Left lobe of liver (tissue), 2 donors: ENCODE measurements around the gene PATL1. TPM values are rescaled to one million over a fixed set of nuclear protein-coding genes. Genes with fewer than 3 reads are reported as not detected.
"Not testable (repeated sequence)": the region's sequence is repeated elsewhere in the genome, so short reads cannot be mapped to it uniquely, and the experiment has no call there.

Source experiments
- ATAC-seq: fragments of 200-7000 bp; cut with Tn5 transposase; one replicate; pipeline ENCODE4 v1.9.1; 2020; ENCODE audit warnings: mild to moderate bottlenecking, moderate library complexity
- DNase-seq: peaks from one replicate; pipeline ENCODE4 v3.0.0-alpha.2; 2020; ENCODE audit warnings: low spot score
- total RNA-seq: library from RNA; stranded (reverse); gene quantifications from one replicate; pipeline ENCODE4 v1.2.1, GENCODE V29; 2021
- donor health status: DM: no; HTN: no; CAD: no; lungs with moderate emphysema.
- donor health status: DM: no; HTN: yes; CAD: no.

PATL1 gene
- total RNA-seq, 1 donor from 2014 or later: 16.7 TPM

DNA sequence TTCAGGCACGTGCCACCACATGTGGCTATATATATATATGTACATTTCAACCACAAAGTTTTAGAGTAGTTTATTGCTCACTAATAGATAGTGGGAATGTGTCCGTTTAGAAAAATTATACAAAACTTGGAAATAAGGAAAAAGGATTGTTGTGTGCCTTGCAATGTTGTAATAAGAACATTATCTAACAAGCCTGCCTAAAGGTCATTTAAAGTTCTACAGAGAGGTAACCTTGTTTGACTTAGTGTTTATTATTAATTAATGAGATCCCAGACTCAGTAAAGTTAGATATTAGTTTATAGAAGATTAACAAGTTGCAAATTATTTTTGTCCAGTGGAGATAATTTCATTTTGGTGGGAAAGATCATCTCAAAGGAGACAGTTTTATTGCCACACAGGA, 5.5 kb upstream of the PATL1 start:
- ATAC-seq: peak; percentile 50
- no peak for DNase-seq

DNA sequence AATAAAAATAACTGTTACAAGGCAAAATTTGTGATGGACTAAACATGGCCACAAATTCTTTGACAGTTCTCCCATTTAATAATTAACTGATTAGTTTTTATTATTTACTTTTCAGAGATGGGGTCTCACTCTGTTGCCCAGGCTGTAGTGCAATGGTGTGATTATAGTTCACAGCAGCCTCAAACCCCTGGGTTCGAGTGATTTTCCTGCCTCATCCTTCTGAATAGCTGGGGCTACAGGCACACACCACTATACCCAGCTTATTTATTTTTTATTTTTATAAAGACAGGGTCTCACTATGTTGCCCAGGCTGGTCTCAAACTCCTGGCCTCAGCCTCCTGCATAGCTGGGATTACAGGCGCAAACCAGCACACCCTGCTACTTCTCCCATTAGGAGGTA, 4.5 kb upstream of the PATL1 start:
- ATAC-seq (no peak), DNase-seq (no peak)

DNA sequence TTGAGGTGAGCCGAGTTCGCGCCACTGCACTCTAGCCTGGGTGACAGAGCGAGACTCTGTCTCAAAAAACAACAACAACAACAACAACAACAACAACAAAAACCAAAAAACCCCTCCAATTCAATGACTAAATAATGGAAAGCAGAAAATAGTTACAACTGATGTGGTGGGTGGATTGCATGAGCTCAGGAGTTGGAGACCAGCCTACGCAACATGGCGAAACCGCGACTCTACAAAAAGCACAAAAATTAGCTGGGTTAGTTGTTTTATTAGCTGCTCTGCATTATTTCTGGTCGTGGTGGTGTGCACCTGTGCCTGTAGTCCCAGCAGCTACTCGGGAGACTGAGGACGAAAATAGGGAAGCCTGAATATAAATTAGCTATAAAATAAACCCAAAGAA, 2.6 kb upstream of the PATL1 start:
- DNase-seq (no peak), ATAC-seq (no peak)

DNA sequence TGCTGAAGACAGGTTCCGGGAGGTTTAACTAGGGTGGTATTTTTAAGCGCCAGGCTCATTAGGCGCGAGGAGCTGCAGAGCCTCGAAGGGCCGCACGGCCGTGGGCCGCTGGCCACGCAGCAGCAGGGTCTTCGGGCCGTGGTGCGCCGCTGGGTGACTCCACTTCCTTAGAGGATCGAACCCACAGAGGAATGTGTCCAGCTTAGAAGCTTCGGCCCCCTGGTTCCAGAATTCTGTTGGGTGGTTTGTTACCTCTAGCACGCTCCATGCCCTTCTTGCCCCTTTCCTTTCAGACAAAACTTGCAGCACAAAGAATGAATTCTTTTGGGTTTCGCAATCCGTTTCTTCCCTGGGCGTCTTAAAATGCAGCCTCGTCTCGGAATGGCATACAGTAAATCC, 773 bp upstream of the PATL1 start:
- DNase-seq (no peak), ATAC-seq (peak; percentile 24)

DNA sequence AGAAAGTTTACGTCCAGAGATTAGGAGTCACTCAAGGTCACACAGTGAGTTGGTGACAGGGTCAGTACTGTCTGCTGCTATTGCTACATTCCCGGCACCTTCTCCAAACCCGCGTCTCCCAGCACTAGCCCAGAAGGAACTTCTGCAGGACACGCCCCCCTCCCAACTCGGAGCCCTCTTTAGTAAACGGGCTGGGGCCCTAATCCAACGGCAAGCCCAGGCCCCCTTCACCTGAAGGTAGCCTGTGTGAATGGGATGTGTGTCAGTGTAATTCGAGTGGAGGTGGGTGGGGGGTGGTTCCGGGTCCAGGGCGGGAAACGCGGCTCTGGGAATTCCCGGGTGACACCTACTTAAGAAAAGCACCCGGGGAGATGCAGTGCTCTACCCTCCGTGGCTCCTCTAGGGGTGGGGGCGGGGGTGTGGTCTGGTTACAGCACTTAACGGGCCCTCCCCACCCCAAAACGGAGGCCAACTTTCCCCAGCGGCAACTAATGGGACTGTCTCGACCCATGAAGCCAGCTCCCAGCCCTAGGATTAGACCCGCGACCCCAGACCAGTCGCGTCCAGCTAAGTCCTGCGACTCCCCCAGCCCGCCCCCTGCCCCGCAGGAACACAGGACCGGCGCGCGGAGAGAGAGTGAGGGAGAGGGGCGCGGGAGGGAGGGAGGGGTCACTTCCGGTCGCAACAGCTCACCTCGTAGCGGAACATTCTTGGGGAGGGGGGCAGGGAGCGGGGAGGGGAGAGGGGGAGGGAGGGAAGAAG, 468 bp downstream of the PATL1 start:
- peak; percentile 70 for DNase-seq
- ATAC-seq: peak; percentile 51

DNA sequence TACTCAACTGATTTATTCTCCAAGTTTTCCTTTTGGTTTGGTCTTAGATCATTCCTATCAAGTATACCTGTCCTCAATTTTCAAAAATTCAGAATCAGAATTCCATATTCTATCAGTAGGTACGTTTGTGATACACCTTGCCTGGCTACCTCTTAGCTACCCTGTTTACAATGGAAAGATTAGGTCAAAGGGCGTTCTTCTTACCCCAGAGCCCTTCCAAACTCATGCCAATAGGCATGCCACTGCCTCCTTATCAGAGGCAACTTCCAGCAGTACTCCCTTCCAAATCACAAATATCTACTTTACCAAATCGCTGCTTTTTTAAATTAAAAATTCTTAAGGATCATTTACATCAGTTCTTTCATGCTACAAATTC, 1.0 kb downstream of the PATL1 start:
- ATAC-seq (peak; percentile 44), DNase-seq (no peak)

DNA sequence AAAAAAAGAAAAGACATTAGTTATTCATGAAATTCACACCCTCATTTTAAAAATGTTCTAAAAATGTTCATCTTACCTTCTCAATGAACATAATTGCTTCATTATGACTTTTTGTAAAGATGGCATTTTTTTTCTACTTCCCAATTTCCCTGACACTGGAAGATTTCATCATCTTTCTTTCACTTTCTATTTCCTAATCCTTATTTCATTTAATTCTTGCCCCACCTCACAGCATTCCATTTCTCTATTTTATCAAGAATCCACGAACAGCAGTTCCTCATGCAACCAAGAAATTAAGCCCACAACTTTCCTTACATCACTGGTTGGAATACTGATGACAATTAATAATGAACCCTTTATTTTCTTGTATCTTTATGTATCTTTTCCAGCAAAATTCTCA, 1.9 kb downstream of the PATL1 start:
- DNase-seq (no peak), ATAC-seq (no peak)

DNA sequence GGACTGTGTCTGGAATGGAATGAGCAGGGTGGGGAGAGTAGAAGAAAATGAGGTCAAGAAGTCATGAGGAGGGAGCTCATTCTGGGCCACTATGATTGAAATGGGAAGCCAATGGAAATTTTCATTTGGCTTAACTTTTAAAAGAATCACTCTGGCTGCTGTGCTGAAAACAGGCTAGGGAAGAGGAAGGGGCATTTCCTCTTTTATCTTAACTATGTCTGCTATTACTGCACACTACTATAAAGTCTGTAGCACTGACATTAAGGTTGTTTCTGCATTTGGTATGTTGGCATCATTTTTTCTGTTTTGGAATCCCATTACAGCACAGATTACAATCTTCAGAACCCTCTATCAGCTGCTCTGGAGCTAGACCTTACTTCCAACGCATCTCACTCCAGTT, 8.2 kb downstream of the PATL1 start:
- no peak for DNase-seq
- ATAC-seq: peak; percentile 24

DNA sequence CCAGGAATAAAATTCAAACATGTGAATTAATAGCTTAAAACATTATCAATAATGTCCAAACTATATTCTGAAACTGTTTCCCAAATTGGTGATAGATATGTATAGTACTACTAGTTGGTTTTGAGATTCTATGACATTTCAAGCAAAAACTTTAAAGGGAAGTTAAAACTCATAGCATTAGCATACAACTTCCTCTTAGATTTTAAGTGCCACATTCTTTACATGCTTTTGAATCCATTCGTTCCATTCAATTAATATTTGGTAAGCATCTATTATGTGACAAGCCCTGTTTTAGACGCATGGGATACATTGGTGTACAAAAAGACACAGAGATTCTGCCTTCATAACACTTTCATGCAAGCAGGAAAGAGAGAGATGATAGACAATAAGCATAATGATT, 8.9 kb downstream of the PATL1 start:
- DNase-seq: no peak
- ATAC-seq: no peak

DNA sequence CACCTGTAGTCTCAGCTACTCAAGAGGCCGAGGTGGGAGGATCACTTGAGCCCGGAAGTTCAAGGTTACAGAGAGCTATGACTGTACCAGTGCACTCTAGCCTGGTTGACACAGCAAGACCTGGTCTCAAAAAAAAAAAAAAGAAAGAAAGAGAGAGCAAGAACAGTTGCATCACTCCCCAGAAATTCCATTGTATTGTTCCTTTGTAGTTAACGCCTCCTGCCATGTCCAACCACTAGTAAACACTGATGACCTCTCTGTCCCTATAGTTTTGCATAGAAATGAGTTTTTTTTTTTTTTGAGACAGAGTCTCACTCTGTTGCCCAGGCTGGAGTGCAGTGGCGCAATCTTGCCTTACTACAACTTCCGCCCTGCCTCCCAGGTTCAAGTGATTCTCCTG, 10.8 kb downstream of the PATL1 start:
- ATAC-seq (no peak), DNase-seq (no peak)

DNA sequence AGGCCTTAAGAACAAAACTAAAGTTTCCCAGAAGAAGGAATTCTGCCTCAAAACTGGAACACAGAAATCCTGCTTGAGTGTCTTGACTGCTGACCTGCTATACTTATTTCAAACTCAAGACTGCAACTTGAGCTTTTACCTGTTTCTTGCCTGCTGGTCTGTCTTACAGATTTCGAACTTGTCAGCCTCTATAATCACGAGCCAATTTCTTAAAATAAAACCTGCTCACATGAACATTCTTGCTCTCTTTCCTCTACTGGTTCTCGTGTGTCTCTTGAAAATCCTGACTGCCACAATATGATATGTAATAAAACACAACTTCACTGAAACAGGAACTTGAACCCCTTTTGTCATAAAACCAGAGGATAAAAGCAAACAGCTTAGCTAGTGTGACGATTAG, 13.9 kb downstream of the PATL1 start:
- DNase-seq: no peak
- no peak for ATAC-seq

DNA sequence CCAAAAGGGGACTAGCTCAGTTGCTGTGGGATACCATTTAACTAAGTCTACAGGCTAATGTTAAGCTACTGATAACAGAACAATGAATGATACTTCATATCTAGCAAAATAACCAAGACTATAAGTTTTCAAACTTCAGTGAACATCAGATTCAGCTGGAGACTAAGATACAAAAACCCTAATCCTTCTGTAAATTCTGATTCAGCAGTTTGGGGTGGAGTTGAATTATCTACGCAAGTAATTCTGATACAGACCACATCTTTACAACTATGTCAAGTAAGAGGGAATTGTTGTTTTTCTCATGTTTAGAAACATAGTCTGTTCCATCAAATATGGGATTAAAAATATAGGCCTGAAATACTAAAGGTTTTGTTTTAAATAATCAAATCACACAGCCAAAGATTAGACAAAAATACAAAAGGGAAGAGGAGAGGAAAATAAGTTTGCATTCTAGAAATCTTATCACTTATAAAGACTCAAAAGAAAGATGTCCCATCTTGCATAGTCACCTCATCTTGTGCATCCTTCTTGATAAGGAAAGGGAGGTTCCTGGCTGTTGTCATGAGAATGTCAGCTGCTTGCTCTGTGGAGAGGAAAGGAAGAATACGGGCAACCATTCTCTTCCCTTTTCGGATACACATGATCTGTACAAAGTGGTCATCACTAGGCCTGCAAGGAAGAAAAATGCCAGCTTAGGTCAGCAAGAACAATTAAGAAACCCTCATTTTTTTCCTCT, 21.4 kb downstream of the PATL1 start:
- DNase-seq: no peak
- ATAC-seq: no peak

DNA sequence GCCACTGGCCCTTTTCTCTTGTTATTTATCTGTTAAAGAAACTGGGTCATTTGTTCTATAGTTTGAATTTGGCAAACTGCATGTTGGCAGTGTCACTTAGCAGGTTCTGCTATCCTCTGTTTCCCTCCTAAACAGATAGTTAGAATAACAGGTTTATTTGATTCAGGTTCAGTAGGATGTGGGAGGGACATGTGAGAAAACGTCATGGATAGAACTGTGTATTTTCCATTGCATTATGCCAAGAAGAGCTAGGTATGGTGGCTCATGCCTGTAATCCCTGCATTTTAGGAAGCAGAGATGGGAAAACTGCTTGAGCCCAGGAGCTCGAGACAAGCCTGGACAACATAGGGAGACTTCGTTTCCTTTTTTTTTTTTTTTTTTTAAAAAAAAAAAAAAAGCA, 24.3 kb downstream of the PATL1 start:
- ATAC-seq: peak; percentile 64
- DNase-seq: no peak

DNA sequence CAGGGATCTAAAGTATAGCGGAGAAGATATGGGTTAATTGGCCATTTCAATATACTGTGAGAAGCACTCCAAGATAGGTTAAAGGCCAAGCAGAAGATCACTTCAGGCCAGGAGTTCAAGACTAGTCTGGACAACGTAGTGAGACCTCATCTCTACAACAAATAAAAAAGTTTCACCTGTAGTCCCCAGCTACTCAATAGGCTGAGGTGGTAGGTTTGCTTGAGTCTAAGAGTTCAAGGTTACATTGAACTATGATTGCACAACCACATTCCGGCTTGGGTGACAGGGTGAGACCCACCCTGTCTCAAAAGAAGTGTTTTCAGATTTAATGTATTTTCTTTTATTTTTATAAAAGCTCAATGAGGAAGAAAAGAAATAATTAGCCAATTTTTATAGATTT, 25.4 kb downstream of the PATL1 start:
- ATAC-seq: peak; percentile 71
- no peak for DNase-seq

DNA sequence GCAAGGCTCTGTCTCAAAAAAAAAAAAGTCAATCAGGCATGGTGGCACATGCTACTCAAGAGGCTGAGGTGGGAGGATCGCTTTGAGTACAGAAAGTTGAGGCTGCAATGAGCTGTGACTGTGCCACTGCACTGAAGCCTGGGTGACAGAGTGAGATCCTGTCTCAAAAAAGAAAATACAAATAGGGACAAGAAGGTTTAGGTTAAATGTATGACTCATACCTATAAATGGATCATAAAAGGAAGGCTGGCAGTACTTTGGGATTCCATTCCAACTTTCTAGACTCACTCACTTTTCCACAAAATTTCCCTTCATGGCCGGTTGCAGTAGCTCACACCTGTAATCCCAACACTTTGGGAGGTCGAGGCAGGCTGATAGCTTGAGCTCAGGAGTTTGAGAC, 27.7 kb downstream of the PATL1 start:
- no peak for DNase-seq
- no peak for ATAC-seq

DNA sequence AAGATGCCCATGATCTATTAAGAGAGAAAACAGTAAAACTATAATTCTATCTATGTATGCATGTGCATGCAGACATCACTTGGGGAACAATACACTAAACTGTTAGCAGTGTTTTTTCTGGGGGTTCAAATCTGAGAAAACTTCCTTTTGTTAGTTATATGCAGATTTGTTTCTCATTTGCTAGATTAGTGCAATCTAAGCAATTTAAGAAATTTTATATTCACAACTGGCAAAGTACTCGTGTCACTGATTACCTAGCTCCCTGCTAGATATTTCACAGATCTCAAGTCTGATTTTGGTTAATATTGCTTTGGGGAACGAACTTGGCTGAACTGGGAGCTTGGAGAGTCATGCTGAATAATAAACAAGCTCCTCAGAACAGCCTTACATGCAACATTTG, 38.3 kb downstream of the PATL1 start:
- DNase-seq (no peak), ATAC-seq (no peak)

DNA sequence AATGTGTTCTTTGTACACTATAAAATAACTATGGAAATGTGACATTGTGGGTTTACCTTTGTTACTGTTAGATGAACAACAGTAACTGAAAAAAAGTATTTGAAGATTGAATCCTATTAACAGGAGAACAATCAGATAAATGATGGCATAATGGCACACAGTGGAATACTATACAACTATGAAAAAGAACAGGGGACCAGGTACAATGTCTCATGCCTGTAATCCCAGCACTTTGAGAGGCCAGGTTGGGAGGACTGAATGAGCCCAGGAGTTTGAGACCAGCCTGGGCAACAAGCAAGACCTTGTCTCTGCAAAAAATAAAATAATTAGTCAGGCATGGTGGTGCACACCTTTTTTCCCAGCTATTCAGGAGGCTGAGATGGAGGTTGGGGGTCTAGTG, 38.8 kb downstream of the PATL1 start:
- DNase-seq (no peak), ATAC-seq (no peak)

DNA sequence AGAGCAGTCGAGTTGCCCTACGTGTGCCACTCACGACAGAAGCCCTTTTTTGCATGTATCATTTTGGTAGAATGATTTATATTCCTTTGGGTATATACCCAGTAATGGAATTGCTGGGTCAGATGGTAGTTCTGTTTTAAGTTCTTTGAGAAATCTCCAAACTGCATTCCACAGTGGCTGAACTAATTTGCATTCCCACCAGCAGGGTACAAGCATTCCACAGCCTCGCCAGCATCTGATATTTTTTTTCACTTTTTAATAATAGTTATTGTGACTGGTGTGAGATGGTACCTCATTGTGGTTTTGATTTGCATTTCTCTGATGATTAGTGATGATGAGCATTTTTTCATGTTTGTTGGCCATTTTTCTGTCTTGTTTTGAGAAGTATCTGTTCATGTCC, 41.9 kb downstream of the PATL1 start:
- not testable (repeated sequence) for ATAC-seq

DNA sequence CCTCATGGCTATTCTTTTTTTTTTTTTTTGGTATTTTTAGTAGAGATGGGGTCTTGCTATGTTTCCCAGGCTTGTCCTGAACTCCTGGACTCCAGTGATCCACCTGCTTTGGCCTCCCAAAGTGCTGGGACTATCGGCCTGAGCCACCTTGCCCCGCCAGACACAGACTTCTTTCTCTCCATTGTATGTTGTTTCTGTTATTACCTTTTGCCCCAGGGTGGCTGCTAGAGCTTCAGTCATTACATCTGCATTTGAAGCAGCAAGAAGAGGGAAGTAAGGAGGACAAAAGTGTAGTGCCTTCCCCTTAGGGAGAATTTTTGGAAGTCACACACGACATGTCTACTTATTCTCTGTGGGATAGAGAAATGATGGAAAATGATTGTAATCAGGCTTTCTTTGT, 43.1 kb downstream of the PATL1 start:
- DNase-seq (no peak), ATAC-seq (no peak)

More for the DNA sequence above, 41.9 kb downstream of the PATL1 start:
- DNase-seq: not testable (repeated sequence)

DNA sequence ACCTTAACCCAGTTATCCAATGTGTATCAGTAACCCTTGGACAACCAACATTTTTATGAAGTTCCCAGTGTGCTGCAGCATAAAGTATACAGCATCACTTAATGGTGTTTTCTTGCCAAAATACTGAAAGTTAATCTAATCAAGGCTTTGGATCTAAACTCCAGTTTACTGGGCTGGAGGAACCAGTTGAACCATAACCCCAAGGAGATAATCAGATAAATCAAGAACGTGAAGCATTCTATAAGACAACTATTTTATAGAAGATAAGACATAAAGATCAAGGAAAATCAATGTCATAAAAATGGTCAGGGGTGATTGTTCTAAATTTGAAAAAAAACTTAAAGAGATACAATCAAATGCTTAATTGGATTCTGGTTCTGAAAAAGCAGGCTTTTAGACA, 51.0 kb downstream of the PATL1 start:
- no peak for ATAC-seq
- DNase-seq: no peak

DNA sequence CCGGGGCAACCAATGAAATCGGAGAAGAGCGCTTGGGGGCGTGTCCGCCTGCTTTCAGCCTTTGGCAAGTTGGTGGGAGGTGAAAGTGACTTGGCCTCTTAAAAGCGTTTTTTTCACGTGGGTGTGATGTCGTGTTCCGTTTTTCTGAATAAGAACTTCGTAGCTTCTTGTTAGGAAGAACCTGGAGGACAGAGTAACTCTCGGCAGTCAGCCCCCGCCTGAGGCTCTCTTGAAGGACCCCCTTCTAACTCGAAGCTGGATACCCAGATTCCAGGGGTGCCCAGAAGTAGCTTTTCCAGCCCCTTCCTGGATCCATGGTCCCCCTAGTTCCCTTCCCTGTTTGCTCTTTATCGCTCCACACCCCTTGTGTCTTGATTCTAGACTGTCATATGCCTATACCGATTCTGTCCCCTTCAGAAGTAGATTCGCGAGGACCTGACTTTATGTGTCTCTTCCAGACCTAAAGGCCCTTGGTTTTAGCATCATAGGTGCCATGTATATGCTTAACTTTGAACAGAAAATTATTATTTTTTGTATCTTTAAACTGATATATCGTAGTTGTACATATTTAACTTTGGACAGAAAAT, 52.3 kb downstream of the PATL1 start:
- DNase-seq: no peak

More for the DNA sequence above, 52.3 kb downstream of the PATL1 start:
- ATAC-seq: no peak
